ENCODE measurements around the gene PRAMEF1.

- no peak for TF ChIP-seq CTCF (IDR thresholded peaks at IDR 0.05)
- TF ChIP-seq ZFX (IDR thresholded peaks at IDR 0.05; ENCODE audit: borderline replicate concordance), result no peak
Observed at GRCh38 chr1:12774801-12775345, 16.3 kb upstream of the PRAMEF1 start.
